HG02571 (cell line): ENCODE measurements around the gene PAFAH2.

Source experiments
- ATAC-seq: cut with Tn5 transposase; IDR thresholded peaks from one replicate; pipeline ENCODE4 v1.9.1; 2021; ENCODE audit warnings: mild to moderate bottlenecking, moderate library complexity; ENCODE audit not compliant: unreplicated experiment

The PAFAH2 gene

DNA sequence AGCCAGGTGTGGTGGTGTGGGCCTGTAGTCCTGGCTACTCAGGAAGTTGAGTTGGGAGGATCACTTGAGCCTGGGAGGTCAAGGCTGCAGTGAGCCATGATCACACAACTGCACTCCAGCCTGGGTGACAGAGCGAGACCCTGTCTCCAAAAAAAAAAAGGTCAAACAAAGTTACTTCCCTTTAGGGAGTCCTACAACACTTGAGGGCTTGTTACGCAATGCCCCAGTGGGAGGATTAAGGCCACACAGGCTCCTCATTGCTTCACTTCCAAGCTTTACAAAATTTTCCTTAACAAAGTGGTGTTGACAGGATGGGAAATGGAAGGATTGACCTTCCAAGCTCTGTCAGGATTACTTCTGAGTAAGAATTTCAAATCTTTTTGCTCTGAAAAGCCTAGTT is 17.5 kb upstream of the PAFAH2 start:
- no peak for ATAC-seq

DNA sequence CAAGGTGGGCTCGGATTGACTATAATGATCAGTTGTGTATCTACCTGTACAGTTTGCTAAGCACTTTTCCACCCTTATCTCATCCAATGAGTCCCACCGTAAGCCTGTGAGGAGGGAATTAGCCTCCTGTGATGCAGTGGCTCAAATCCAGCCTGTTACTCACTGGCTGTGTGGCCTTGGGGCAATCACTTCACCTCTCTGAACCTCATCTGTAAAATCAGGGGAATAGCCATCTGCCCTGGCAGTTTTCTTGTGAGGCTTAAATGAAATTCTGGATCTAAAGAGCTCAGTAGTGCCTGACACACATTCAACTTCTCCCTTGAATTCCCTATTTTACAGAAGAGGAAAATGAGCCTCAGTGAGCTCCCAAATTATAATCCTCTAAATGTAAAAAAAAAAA is 16.3 kb upstream of the PAFAH2 start:
- no peak for ATAC-seq

DNA sequence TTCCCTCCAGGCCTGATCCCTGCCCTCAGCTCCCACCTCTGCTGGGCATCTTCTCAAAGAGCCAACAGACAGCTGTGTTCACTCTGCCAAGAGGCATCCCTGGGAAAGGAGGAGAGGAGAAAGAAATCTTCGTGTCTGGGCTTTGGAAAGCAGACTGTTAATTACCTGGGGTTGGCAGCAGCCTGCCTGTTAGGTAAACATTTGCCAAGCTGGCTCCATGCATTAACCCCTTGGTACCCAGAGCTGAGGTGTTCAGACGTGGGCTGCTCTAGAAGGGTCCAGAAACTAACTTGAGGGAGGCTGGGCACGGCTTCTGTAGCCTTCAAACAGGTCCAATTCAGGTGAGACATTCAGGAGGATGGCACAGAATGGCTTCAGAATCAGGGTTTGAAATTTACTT is 15.0 kb upstream of the PAFAH2 start:
- no peak for ATAC-seq

DNA sequence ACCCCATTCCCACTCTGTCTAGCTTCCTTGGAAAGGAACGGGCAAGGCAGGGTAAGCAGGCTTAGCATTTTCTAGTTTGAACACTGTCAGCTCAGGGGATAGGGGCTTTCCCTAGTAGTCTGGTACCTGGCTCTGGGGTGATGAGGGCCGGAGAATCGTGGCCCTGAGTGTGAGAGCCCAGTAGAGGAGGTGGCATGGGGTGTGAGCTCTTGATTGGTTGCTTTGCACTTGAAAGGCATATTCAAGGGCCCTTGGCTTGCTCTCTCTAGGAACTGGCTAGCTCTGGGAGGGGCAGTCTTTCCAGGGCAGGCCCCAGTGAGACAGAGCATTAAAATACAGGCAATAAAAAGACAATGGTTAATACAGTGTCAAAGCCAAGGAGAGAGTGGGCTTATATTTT is 13.0 kb upstream of the PAFAH2 start:
- no peak for ATAC-seq

DNA sequence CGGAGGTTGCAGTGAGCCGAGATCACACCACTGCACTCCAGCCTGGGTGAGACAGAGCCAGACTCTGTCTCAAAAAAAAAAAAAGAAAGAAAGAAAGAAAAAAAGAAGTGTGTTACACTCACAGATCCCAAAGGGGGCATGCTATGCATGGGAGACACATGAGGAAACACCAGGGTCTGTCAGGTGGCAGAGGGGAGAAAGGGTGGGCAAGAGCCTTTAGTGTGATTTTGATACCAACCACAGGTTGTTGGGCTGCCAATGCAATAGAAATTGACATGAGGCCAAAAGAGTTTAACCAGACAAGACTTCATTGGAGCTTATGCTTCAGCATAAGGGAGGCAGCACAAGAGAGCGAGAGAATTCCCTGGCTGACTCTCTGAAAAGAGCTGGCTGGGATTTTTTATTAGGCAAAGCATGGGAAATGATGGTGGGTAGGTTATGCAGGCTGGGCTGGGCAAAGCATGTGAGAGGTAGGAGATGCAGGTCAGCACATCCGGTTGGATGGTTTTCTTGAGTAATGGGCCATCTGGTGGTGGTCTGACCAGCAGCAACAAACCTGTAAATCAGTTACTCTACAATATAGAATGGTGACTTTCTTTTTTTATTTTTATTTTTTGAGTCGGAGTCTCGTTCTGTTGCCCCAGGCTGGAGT is 12.1 kb upstream of the PAFAH2 start:
- ATAC-seq: no peak

DNA sequence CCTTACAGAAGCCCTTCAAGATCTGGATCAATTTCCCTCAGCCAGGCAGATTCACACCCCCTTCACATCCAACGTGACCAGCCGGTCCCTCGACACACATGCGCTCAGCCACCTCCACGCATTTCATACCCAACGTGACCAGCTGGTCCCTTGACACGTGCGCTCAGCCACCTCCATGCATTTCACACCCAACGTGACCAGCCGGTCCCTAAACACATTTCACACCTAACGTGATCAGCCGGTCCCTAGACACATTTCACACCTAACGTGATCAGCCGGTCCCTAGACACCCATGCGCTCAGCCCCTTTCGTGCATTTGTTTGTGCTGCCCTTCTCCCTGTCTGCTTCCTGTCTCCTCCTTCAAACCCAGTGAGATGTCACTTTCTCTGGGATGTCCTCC is 8.8 kb upstream of the PAFAH2 start:
- no peak for ATAC-seq

DNA sequence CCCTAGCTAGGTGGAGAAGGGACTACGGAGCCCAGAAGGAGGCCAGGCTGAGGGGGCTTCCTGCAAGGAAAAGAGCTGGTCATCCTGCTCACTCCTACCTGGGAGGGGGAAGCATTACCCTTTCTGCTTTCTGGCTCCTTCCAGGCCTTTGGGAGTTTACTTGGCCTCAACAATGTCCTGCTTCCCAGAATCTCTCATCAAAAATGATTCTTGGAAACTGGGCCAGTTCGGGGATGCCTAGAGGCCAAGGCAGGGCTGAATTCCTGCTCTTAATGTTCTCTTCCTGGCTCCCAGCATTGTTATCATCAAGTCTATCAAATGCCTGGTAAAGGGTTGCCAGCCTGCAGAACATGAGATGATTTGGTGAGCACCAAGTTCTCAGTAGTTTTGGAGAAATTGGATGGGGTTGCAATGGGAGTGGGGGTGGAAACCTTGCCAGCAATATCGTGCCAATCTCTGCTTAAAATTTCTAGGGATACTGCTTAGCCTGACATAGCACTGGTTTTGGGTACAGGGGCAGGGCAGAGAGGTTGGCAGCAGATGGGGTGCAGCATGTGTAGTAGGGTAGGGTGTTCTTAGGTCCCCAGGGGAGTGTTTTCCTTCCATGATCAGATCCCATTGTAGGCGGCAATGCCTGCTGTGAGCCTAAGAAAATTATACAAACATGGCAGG is 7.7 kb upstream of the PAFAH2 start:
- no peak for ATAC-seq

DNA sequence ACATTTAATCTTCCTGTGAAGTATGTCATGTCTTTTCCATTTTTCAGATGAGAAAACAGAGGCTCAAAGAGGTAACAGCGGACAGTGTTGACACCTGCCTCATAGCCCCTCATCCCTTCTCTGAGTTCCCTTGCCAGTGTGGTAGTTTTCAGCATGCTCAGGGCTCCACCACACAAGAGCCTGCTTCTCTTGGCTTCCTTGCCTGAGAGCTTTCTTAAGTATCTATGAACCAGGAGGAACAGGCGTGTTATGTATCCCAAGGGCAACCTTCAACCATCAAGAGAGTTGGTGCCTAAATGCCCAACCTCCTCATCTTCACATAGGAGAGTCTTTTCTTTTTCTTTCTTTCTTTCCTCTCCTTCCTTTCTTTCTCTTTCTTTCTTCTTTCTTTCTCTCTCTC is 5.9 kb upstream of the PAFAH2 start:
- ATAC-seq: no peak

DNA sequence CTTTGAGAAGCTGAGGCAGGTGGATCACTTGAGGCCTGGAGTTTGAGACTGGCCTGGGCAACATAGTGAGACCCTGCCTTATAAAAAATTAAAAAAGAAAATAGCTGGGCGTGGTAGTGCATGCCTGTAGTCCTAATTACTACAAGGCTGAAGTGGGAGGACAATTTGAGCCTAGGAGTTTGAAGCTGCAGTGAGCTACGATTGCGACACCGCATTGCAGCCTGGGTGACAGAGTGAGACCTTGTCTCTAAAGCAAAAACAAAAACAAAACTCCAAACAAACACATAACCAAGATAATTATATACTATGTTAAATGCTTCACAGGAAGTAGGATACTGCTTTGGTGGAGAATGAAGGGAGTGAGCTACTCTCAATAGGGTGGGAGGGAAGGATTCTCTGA is 5.4 kb upstream of the PAFAH2 start:
- ATAC-seq: no peak

DNA sequence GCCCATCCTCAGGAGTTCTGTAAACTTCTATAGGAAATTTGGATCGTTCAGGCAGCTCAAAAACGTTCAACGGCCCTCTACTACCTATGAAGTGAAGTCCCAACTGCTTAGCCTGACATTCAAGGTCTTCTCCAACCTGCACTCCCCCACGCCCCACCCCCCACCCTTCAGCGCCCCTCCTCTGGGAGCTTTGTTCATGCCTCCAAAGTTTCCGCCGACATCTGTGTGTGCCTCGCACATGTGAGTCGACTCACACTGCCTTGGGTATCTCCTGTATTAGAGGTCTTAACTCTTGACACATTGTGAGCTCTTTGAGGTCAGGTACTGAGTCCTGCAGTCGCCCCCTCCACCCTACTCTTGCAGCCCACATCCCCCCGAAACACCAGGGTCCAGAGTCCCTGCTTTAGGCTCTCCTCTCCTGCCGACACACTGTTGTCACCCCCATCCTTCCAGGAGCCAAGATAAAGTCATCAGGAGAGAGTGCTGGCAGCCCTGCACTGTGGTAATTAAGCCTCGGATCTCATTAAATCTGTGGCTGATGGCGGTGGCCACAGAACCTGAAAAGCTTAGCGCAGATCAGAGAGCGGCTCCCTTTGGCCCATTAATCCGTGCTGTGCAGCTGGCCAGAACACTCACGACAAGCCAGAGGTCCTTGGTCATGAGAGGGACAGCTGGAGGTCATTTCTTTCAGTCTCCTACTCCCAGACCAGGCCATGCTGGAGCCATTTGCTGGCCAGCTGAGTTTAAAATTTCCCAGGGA is 1.4 kb upstream of the PAFAH2 start:
- ATAC-seq: no peak

DNA sequence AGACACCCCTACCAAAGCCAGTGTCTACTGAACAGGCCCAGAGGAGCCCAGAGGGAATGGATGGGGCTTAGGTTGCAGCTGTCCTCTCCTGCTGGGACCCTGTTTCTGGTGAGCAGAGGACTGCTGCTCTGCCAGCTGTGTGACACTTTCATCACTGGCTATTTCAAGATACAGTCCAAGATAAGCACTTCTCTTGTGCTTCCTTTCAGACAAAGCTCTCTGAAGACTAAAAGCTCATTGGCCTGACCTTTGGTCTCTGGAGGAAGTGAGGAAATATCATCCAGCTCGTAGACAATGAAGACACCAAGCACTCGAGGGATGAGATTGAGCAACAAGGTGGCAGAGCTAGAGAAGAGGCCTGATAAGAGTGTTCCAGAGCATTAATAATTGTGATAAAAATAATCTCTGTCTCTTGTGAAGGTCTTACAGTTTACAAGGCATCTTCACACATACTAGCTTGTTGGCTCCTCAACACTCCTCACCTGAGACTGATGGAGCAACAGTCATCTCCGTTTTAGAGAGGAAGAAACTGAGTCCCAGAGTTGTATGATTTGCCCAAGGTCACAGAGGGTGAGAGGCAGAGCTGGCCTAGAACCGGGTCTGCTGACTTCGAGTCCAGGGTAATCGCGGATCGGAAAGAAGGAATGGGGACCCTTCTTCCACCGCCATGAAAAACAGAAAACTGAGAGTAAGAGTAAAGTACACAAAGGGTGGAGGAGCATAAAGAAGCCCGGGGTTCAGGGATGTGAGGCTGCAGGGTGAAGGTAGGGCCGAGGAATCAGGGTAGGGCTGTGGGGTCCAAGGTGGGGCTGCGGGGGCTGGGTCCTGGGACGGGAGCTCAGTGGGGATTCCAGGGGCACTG is 666 bp downstream of the PAFAH2 start:
- no peak for ATAC-seq

DNA sequence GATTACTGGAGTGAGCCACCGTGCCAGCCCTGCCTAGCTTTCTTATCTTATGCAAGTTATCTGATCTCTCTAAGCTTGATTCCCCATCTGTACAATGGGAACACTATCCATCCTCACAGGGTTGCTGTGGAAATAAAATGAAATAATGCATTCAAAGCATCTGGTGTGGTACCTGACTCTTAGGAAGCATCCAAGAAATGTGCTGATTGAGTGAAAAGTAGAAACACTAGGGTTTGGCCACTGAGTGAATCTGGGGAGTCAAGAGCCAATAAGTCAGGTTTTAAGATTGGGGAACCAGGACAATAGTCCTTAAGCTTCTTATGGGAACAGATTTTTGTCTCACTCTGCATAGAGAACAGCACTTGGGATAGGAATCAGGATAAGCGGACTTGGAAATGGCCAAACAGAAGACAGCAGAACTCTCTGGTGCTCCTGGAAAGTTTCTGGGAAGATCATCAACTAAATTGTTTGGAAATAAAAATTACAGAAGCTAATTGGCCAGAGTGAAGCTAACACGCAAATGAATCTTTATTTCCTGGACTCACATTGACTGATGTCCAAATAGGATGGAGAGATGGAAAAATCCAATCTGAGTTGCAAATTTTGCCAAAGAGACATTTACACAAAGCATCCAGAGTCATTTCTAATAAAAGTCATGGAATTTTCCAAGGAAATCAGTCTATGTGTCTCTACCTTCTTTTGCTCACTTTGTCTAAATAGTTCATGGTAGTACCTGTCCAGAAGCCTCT is 3.3 kb downstream of the PAFAH2 start:
- no peak for ATAC-seq

DNA sequence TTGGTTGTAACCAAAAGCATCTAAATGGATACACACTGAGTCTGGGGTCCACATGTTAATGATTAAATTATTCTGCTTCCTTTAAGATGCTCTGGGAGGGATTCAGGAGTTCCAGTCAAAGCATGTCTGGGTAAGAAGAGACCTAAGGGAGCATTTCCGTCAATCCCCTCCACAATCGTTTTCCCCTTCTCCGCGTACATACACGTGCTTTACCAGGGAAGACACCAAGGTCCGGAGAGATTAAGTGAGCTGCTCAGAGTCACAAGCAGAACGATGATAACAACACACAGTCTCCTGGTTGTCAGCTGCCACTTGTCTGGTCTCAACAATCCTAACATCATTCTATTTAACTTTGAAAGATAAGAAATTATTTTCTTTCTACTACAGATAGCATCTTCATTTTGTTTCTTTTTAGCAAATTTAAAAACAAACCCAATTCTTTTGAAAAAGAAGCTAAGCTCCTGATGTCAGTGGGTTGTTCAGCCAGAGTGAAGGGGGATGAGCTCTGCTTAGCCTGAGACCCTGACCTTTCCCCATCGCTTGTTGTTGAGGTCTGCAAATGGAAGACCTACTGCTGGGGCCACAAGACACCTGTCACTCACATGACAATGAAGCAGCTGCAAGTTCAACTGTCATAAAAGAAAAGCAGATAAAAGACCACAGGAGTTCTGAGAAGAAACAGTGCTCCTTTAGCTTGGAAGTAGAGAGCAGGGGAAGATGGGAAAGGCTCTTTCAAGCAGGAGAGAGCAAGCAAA is 4.5 kb downstream of the PAFAH2 start:
- ATAC-seq: no peak

DNA sequence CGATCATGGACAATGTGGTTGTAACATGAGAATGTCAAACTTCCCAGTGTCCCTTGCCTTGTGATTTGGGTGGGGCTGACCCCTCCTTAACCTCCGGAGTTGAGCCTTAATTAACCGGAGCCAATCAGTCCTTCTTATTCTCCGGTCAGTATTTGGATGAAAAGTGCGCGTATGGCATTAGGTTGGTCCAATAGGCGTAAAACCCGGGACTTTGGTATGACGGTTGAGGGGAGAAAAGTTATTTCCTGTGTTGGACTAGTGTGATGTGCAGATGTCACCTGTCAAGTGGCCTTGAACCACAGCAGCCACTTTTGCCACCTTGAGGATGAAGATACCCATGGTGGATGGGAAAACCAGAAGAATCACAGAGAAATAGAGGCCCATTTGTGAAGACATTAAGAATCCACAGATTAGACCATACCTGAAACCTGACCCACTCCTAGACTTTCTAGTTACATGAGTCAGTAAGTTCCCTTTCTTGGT is 5.1 kb downstream of the PAFAH2 start:
- no peak for ATAC-seq

DNA sequence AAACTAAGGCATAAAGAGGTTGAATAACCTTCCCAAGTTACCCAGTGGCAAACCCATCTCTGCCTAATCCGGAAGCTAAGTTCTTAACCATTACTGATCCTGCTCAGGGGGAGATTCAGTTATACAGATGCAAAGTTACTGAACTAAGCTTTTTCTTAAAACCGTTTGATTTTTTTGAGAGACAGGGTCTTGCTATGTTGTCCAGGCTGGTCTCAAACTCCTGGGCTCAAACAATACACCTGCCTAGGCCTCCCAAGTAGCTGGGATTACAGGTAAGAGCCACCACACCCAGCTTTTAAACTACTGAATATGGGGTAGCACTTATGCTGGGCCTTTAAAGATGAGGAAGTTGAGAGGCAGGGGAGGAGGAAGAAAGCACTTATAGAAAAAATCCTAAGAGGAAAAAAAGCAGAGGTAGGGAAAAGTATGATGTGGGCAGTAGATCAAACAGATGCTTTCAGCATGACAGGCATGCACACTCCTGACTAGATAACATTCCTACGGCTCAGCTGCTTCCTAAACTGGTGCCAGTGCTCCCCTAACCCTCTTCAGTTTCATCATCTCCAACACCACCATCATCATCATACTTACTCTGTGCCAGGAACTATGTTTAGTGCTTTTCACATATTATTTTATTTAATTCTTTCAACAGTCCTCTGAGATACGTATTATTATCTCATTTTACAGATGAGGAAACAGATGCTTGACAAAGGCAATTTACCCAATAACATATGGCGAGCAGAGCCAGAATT is 5.8 kb downstream of the PAFAH2 start:
- no peak for ATAC-seq

DNA sequence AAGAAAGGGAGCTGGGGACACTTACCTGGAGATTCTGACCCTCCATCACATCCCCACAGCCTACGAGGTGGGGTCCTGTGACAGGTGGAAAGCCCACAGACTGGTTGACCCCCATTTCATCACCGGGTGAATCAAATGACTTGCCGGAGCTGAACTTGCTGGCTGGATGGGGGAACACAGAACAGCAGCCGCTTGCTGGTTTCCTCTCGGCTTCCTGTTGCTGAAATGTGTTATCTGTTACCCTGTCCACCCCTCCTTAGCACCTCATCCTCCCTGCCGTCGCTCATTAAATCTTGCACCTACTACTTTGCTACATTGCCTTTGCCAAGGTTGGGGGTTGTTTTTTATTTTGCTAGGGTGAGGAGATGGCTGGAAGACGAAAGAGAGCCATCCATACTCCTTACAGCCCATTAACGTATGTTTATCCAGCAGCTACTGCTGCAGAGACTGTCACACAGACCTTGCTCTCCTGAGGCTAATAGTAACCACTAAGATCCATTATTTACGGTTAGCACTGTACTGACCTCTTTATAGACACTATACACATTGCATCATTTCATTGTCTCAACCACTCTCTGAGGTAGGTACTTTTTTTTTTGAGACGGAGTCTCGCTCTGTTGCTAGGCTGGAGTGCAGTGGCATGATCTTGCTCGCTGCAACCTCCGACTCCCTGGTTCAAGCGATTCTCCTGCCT is 7.0 kb downstream of the PAFAH2 start:
- no peak for ATAC-seq

DNA sequence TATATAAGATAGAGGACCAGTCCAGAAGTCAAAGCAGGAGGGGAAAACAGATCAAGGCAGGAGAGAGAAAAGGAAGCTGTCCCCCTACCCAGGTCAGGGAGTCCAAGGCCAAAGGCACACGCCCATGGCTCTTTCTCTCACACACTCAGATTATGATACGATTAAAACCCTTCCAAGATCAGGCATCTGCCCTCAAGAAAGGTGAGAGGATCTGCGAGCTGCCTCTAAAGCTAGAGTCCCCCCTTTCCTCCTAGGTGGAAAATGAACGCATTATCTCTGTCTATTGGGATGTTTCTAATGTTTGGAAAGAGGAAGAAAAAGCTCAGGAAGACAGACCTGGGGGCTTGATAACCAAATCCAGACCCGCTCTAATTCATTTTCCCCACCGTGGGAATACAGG is 7.6 kb downstream of the PAFAH2 start:
- no peak for ATAC-seq

DNA sequence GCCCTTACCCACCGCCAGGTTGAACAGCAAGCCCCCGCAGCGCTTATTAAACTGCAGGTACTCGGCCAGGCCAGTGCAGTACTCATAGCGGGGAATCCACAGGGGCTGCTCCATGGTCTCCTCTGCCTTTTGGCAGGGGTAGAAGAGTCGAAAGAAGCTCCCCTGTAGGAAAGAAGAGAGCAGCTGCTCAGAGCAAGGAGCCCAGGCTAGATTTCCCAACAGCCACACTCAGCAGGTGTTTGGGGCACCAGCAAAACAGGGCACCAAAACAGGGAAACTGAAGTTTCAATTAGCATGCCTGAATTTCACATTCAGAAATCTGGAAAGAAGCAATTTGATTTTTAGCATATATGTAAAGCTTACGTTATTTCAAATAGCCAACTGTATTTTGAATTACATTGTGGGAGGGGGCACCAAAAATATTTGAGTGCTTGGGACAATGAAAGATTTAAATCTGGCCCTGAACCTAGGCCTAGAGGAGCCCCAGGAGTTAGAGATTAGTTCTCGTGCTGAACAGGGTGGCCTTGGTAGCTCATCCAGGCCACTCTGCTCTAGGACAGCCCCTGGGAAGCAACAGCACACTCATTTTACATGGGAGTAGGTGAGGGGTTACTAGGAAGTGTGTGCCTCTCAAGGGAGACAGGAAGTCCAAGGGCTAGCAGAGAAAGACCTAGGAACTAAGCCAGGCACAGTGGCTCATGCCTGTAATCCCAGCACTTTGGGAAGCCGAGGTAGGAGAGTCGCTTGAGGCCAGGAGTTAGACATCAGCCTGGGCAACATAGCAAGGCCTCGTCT is 8.2 kb downstream of the PAFAH2 start:
- ATAC-seq: no peak
